HepG2 (cell line): ENCODE measurements around the gene CABLES2. TPM values are rescaled to one million over a fixed set of nuclear protein-coding genes. Genes with fewer than 3 reads are reported as not detected.

Experiments used
- ETV5 ChIP-seq: IDR thresholded peaks from 2 replicates; pipeline ENCODE4 v1.6.1; 2018; ENCODE audit warnings: missing biosample characterization, missing genetic modification reagents, inconsistent platforms, borderline replicate concordance
- HNF4A ChIP-seq: sonication (generic); formaldehyde crosslinking; IDR thresholded peaks from 2 replicates; pipeline ENCODE4 v1.4.0; 2020; ENCODE audit warnings: missing genetic modification reagents
- KAT7 ChIP-seq: IDR thresholded peaks from 2 replicates; pipeline ENCODE4 v1.6.1; 2018; ENCODE audit warnings: borderline replicate concordance, missing compliant biosample characterization
- MATR3 ChIP-seq: sonication (generic); formaldehyde crosslinking; IDR thresholded peaks from 2 replicates; pipeline ENCODE4 v1.4.0; 2020; ENCODE audit warnings: missing genetic modification reagents
- MAZ ChIP-seq, 2 experiments: sonication (generic) in 1 of 2; formaldehyde crosslinking in 1 of 2; IDR thresholded peaks; 2 replicates each; pipeline versions ENCODE4 v1.5.0 to v1.6.1; 2012 to 2020; ENCODE audit warnings: low read depth in 2 of 2, mild to moderate bottlenecking in 2 of 2, borderline replicate concordance in 1 of 2, improper control_type of control experiment in 1 of 2, low read length in 1 of 2, missing genetic modification reagents in 1 of 2, moderate library complexity in 1 of 2
- NCOR1 ChIP-seq: fragments of 200-600 bp; sonication (generic); IDR thresholded peaks from 2 replicates; pipeline ENCODE4 v1.7.0; 2017; ENCODE audit warnings: antibody characterized with exemption, low read length, borderline replicate concordance
- PAWR ChIP-seq: sonication (generic); formaldehyde crosslinking; IDR thresholded peaks from 2 replicates; pipeline ENCODE4 v1.4.0; 2020; ENCODE audit warnings: missing genetic modification reagents, mild to moderate bottlenecking, borderline replicate concordance
- PPARG ChIP-seq: conservative IDR thresholded peaks from 2 replicates; pipeline ENCODE4 v1.6.1; 2016; ENCODE audit warnings: missing biosample characterization, missing genetic modification reagents
- SMARCC2 ChIP-seq: fragments of 450-650 bp; IDR thresholded peaks from 2 replicates; pipeline ENCODE4 v1.6.1; 2017; ENCODE audit warnings: antibody characterized with exemption, mild to moderate bottlenecking
- SNAPC2 ChIP-seq: sonication (generic); formaldehyde crosslinking; IDR thresholded peaks from 2 replicates; pipeline ENCODE4 v1.8.1; 2022; ENCODE audit warnings: mild to moderate bottlenecking, missing genetic modification reagents
- SNRNP70 ChIP-seq: fragments of 200-400 bp; formaldehyde crosslinking; IDR thresholded peaks from 2 replicates; pipeline ENCODE4 v1.6.1; 2017; ENCODE audit warnings: mild to moderate bottlenecking, low read depth, low read length, moderate library complexity
- ZFYVE20 ChIP-seq: sonication (generic); formaldehyde crosslinking; IDR thresholded peaks from 2 replicates; pipeline ENCODE4 v1.8.0; 2023; ENCODE audit warnings: low read depth, mild to moderate bottlenecking, moderate library complexity, missing genetic modification reagents, borderline replicate concordance
- ZSCAN25 ChIP-seq: sonication (generic); formaldehyde crosslinking; IDR thresholded peaks from 2 replicates; pipeline ENCODE4 v1.8.0; 2022; ENCODE audit warnings: mild to moderate bottlenecking, missing genetic modification reagents
- polyA plus RNA-seq, 8 experiments: library from polyadenylated mRNA; depleted of rRNA in 3 of 8; stranded (reverse) in 7 of 8; unstranded in 1 of 8; fragments of >200 nt; fragmentation: Illumina TruSeq in 4 of 8; extraction: Trizol in 4 of 8; gene quantifications; 2 replicates each; pipeline versions ENCODE4 v1.2.1 to v1.2.3, GENCODE V29; 2011 to 2016; ENCODE audit warnings: low read depth in 4 of 8, missing spikeins in 1 of 8, mixed read lengths in 1 of 8; ENCODE audit not compliant: insufficient read depth in 1 of 8
- total RNA-seq, 5 experiments: library from RNA; depleted of rRNA; stranded (reverse); fragments of >200 nt; fragmentation: Illumina TruSeq; extraction: Trizol; gene quantifications; 2 replicates each; pipeline ENCODE4 v1.2.3, GENCODE V29; 2016; ENCODE audit warnings: low read depth in 1 of 5
- TF ChIP-seq, protein P1 (sequence below): sonication (generic); formaldehyde crosslinking; IDR thresholded peaks from 2 replicates; pipeline ENCODE4 v1.5.0; 2020; ENCODE audit warnings: mild to moderate bottlenecking, missing genetic modification reagents, borderline replicate concordance
- TF ChIP-seq, protein P2 (sequence below): sonication (generic); formaldehyde crosslinking; conservative IDR thresholded peaks from 2 replicates; pipeline ENCODE4 v1.4.0; 2020; ENCODE audit warnings: missing genetic modification reagents
- TF ChIP-seq, protein P3 (sequence below), 2 experiments: fragments of 450-650 bp in 1 of 2; sonication (generic) in 1 of 2; formaldehyde crosslinking; IDR thresholded peaks; 2 replicates each; pipeline versions ENCODE4 v1.5.0 to v1.8.0; 2020 to 2022; ENCODE audit warnings: mild to moderate bottlenecking in 1 of 2, missing genetic modification reagents in 1 of 2
- TF ChIP-seq, protein P4 (sequence below): sonication (generic); formaldehyde crosslinking; IDR thresholded peaks from 2 replicates; pipeline ENCODE4 v1.4.0; 2020; ENCODE audit warnings: missing genetic modification reagents, borderline replicate concordance
- TF ChIP-seq, protein P5 (sequence below): sonication (generic); formaldehyde crosslinking; IDR thresholded peaks from 2 replicates; pipeline ENCODE4 v1.4.0; 2020; ENCODE audit warnings: missing genetic modification reagents

Gene CABLES2
- total and polyA plus RNA-seq, 2 of the 13 experiments (the other 11 are each of a cell fraction or from before 2014, with no cell fraction given): 5.2 to 9.7 TPM

DNA sequence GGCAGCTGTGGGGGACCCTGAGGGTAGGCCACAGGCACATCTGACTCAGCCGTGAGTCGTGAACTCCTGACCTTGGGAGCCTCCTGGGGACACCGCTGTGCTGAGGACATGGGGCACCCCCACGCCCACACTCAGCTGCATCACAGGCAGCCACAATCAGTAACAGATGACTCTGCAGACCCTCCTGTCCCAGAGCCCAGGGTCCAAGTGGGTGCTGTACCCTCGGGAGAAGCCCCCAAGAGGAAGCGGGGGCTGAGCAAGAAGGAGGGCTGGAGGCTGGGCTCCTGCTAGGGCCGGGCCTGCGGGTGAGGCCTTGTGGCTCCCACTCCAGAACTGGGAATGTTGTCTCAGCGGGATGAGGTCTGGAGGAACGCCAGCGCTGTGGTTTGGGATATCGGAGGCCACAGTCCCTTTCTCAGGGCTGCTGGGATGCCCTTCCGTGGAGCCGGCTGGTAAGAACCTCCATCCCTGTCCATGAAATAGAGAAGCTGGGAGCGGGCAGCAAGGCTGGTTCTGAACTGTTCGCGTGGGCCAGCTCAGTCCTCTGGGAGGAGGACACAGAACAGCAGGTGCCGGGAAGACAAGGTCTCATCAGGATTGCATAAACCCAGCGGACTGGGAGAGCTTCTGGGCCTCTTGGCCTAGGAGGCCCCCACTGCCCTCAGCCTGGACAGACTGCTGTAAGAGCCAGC, 36.8 kb downstream of the CABLES2 start (continued):
- TF ChIP-seq SNAPC2 (CRISPR knock-in tag) (no peak), NCOR1 (no peak), MAZ (IDR thresholded peaks at IDR 0.05; ENCODE audit: borderline replicate concordance, low read depth, low read length) (no peak), MAZ (CRISPR knock-in tag; IDR thresholded peaks at IDR 0.05; ENCODE audit: low read depth) (peak; percentile 84), PAWR (no peak), ETV5 (no peak), HNF4A (CRISPR knock-in tag) (peak; percentile 46), KAT7 (CRISPR knock-in tag) (no peak), PPARG (CRISPR knock-in tag) (no peak), SMARCC2 (no peak), SNRNP70 (no peak), ZFYVE20 (no peak), ZSCAN25 (CRISPR knock-in tag) (no peak), MATR3 (CRISPR knock-in tag) (no peak)
- TF ChIP-seq, protein P1, sequence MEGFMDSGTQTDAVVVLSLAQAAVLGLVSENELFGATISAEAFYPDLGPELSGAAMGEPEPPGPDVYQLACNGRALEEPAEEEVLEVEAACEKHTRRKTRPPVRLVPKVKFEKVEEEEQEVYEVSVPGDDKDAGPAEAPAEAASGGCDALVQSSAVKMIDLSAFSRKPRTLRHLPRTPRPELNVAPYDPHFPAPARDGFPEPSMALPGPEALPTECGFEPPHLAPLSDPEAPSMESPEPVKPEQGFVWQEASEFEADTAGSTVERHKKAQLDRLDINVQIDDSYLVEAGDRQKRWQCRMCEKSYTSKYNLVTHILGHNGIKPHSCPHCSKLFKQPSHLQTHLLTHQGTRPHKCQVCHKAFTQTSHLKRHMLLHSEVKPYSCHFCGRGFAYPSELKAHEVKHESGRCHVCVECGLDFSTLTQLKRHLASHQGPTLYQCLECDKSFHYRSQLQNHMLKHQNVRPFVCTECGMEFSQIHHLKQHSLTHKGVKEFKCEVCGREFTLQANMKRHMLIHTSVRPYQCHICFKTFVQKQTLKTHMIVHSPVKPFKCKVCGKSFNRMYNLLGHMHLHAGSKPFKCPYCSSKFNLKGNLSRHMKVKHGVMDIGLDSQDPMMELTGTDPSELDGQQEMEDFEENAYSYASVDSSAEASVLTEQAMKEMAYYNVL: no peak
- TF ChIP-seq, protein P2, sequence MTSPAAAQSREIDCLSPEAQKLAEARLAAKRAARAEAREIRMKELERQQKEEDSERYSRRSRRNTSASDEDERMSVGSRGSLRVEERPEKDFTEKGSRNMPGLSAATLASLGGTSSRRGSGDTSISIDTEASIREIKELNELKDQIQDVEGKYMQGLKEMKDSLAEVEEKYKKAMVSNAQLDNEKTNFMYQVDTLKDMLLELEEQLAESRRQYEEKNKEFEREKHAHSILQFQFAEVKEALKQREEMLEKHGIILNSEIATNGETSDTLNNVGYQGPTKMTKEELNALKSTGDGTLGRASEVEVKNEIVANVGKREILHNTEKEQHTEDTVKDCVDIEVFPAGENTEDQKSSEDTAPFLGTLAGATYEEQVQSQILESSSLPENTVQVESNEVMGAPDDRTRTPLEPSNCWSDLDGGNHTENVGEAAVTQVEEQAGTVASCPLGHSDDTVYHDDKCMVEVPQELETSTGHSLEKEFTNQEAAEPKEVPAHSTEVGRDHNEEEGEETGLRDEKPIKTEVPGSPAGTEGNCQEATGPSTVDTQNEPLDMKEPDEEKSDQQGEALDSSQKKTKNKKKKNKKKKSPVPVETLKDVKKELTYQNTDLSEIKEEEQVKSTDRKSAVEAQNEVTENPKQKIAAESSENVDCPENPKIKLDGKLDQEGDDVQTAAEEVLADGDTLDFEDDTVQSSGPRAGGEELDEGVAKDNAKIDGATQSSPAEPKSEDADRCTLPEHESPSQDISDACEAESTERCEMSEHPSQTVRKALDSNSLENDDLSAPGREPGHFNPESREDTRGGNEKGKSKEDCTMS: no peak
- TF ChIP-seq, protein P3, sequence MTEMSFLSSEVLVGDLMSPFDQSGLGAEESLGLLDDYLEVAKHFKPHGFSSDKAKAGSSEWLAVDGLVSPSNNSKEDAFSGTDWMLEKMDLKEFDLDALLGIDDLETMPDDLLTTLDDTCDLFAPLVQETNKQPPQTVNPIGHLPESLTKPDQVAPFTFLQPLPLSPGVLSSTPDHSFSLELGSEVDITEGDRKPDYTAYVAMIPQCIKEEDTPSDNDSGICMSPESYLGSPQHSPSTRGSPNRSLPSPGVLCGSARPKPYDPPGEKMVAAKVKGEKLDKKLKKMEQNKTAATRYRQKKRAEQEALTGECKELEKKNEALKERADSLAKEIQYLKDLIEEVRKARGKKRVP (CRISPR knock-in tag; IDR thresholded peaks at IDR 0.05): no peak
- TF ChIP-seq, protein P4, sequence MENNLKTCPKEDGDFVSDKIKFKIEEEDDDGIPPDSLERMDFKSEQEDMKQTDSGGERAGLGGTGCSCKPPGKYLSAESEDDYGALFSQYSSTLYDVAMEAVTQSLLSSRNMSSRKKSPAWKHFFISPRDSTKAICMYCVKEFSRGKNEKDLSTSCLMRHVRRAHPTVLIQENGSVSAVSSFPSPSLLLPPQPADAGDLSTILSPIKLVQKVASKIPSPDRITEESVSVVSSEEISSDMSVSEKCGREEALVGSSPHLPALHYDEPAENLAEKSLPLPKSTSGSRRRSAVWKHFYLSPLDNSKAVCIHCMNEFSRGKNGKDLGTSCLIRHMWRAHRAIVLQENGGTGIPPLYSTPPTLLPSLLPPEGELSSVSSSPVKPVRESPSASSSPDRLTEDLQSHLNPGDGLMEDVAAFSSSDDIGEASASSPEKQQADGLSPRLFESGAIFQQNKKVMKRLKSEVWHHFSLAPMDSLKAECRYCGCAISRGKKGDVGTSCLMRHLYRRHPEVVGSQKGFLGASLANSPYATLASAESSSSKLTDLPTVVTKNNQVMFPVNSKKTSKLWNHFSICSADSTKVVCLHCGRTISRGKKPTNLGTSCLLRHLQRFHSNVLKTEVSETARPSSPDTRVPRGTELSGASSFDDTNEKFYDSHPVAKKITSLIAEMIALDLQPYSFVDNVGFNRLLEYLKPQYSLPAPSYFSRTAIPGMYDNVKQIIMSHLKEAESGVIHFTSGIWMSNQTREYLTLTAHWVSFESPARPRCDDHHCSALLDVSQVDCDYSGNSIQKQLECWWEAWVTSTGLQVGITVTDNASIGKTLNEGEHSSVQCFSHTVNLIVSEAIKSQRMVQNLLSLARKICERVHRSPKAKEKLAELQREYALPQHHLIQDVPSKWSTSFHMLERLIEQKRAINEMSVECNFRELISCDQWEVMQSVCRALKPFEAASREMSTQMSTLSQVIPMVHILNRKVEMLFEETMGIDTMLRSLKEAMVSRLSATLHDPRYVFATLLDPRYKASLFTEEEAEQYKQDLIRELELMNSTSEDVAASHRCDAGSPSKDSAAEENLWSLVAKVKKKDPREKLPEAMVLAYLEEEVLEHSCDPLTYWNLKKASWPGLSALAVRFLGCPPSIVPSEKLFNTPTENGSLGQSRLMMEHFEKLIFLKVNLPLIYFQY (CRISPR knock-in tag): no peak
- TF ChIP-seq, protein P5, sequence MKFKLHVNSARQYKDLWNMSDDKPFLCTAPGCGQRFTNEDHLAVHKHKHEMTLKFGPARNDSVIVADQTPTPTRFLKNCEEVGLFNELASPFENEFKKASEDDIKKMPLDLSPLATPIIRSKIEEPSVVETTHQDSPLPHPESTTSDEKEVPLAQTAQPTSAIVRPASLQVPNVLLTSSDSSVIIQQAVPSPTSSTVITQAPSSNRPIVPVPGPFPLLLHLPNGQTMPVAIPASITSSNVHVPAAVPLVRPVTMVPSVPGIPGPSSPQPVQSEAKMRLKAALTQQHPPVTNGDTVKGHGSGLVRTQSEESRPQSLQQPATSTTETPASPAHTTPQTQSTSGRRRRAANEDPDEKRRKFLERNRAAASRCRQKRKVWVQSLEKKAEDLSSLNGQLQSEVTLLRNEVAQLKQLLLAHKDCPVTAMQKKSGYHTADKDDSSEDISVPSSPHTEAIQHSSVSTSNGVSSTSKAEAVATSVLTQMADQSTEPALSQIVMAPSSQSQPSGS (CRISPR knock-in tag): no peak
